HCT116 (cell line): ENCODE results near the gene CFAP61. TPM values are rescaled to one million over a fixed set of nuclear protein-coding genes. Genes with fewer than 3 reads are reported as not detected.

Experiments
- ATAC-seq: fragments of 200-7000 bp; cut with Tn5 transposase; 2 replicates; pipeline ENCODE4 v1.9.1; 2020; ENCODE audit warnings: mild to moderate bottlenecking, moderate library complexity
- BruUV-seq: library from RNA; stranded (reverse); fragments of 400-500 nt; replicated peaks from 2 replicates; lab custom pipeline; 2021; lab: Mats Ljungman, UMichigan
- CTCF ChIA-PET: fragments of 300-600 bp; sonication (Branson Sonifier 250); formaldehyde crosslinking; loops from one replicate; lab custom pipeline; 2021; ENCODE audit warnings: antibody characterized with exemption; lab: Charles Lee
- POLR2A ChIA-PET: fragments of 300-600, 350-600 bp; sonication (Branson Sonifier 250); formaldehyde crosslinking; loops from one replicate; lab custom pipeline; 2021; ENCODE audit warnings: antibody characterized with exemption; lab: Charles Lee
- RAD21 ChIA-PET, 2 experiments: fragments of 300-600 bp; sonication (Branson Sonifier 250); formaldehyde crosslinking; loops; one replicate each; lab custom pipeline; 2023; ENCODE audit warnings: low total read pairs in 2 of 2; ENCODE audit not compliant: uncharacterized antibody in 2 of 2, unreplicated experiment in 2 of 2, low non-redundant PET in 1 of 2; lab: Charles Lee
- DNase-seq: peaks from one replicate; pipeline ENCODE4 v3.0.0-alpha.2; 2010; ENCODE audit warnings: low read depth, low spot score
- H2AFZ ChIP-seq: fragments of 200-600 bp; shearing (Covaris generic), sonication (generic); 2 replicates; pipeline ENCODE4 v1.6.1; 2017; ENCODE audit warnings: low read depth, mixed run types, mixed read lengths, antibody characterized with exemption, low read length; ENCODE audit not compliant: poor library complexity, severe bottlenecking
- H3K27ac ChIP-seq: 2 replicates; pipeline ENCODE4 v1.5.1; 2012; ENCODE audit warnings: low read depth, low read length
- H3K27me3 ChIP-seq: fragments of 200-600 bp; sonication (generic); 2 replicates; pipeline ENCODE4 v1.6.1; 2016; ENCODE audit warnings: mixed run types, low read length, mixed read lengths; ENCODE audit not compliant: insufficient read depth
- H3K36me3 ChIP-seq, 2 experiments: fragments of 200-500 bp in 1 of 2; fragments of 200-600 bp in 1 of 2; sonication (Bioruptor generic) in 1 of 2; sonication (generic) in 1 of 2; 2 replicates each; pipeline versions ENCODE4 v1.5.1 to v1.6.1; 2014 to 2016; ENCODE audit warnings: low read length in 2 of 2, inconsistent platforms in 1 of 2, mixed read lengths in 1 of 2, mixed run types in 1 of 2; ENCODE audit not compliant: insufficient read depth in 2 of 2, control insufficient read depth in 1 of 2
- H3K4me1 ChIP-seq, 2 experiments: fragments of 200-600 bp in 1 of 2; sonication (generic) in 1 of 2; 2 replicates each; pipeline versions ENCODE4 v1.5.1 to v1.6.1; 2012 to 2017; ENCODE audit warnings: low read length in 2 of 2, inconsistent platforms in 1 of 2, mild to moderate bottlenecking in 1 of 2, mixed read lengths in 1 of 2, mixed run types in 1 of 2, moderate library complexity in 1 of 2; ENCODE audit not compliant: insufficient read depth in 2 of 2, control insufficient read depth in 1 of 2
- H3K4me2 ChIP-seq: fragments of 200-600 bp; sonication (generic); 2 replicates; pipeline ENCODE4 v1.6.1; 2017; ENCODE audit warnings: mixed run types, low read length, mixed read lengths
- H3K4me3 ChIP-seq, 2 experiments: fragments of 200-600 bp in 1 of 2; sonication (generic) in 1 of 2; replicated peaks in 1 of 2; 2 replicates each; pipeline ENCODE4 v1.5.1; 2011 to 2016; ENCODE audit warnings: low read length in 2 of 2, control low read depth in 1 of 2, low read depth in 1 of 2, mild to moderate bottlenecking in 1 of 2, mixed read lengths in 1 of 2, mixed run types in 1 of 2
- H3K79me2 ChIP-seq: fragments of 200-600 bp; sonication (generic); 2 replicates; pipeline ENCODE4 v1.6.1; 2017; ENCODE audit warnings: mild to moderate bottlenecking, mixed run types, low read length, moderate library complexity, mixed read lengths; ENCODE audit not compliant: insufficient read depth
- H3K9ac ChIP-seq: fragments of 200-600 bp; sonication (generic); 2 replicates; pipeline ENCODE4 v1.6.1; 2016; ENCODE audit warnings: low read length, mixed read lengths
- H3K9me2 ChIP-seq: fragments of 200-600 bp; sonication (generic), shearing (Covaris generic); 2 replicates; pipeline ENCODE4 v1.6.1; 2017; ENCODE audit warnings: mixed run types, mild to moderate bottlenecking, moderate library complexity; ENCODE audit not compliant: insufficient read depth
- H3K9me3 ChIP-seq, 2 experiments: fragments of 200-500 bp in 1 of 2; fragments of 200-600 bp in 1 of 2; sonication (Bioruptor generic) in 1 of 2; sonication (generic) in 1 of 2; 2 replicates each; pipeline ENCODE4 v1.6.1; 2014 to 2017; ENCODE audit warnings: low read length in 2 of 2, mixed read lengths in 2 of 2, inconsistent platforms in 1 of 2, low read depth in 1 of 2, mild to moderate bottlenecking in 1 of 2, mixed run types in 1 of 2, moderate library complexity in 1 of 2; ENCODE audit not compliant: control insufficient read depth in 1 of 2, insufficient read depth in 1 of 2
- H4K20me1 ChIP-seq: fragments of 200-600 bp; sonication (generic), shearing (Covaris generic); 2 replicates; pipeline ENCODE4 v1.6.1; 2017; ENCODE audit warnings: mixed run types, mild to moderate bottlenecking, moderate library complexity; ENCODE audit not compliant: insufficient read depth
- CBX3 ChIP-seq: IDR thresholded peaks from 2 replicates; pipeline ENCODE4 v1.6.1; 2012; ENCODE audit warnings: low read depth
- CEBPB ChIP-seq: IDR thresholded peaks from 2 replicates; pipeline ENCODE4 v1.6.1; 2012; ENCODE audit warnings: low read depth
- EZH2 ChIP-seq: fragments of 200-600 bp; sonication (generic); IDR thresholded peaks from 2 replicates; pipeline ENCODE4 v1.6.1; 2017; ENCODE audit warnings: antibody characterized with exemption, mixed run types
- EZH2phosphoT487 ChIP-seq: fragments of 200-600 bp; IDR thresholded peaks from 2 replicates; pipeline ENCODE4 v1.6.1; 2018; ENCODE audit warnings: antibody characterized with exemption, borderline replicate concordance
- FOSL1 ChIP-seq: IDR thresholded peaks from 2 replicates; pipeline ENCODE4 v1.6.1; 2012; ENCODE audit warnings: low read depth
- JUND ChIP-seq: IDR thresholded peaks from 2 replicates; pipeline ENCODE4 v1.6.1; 2012
- MAX ChIP-seq: IDR thresholded peaks from 2 replicates; pipeline ENCODE4 v1.6.1; 2012
- POLR2AphosphoS5 ChIP-seq: IDR thresholded peaks from 2 replicates; pipeline ENCODE4 v1.6.1; 2011; ENCODE audit warnings: mild to moderate bottlenecking, low read depth, low read length, moderate library complexity
- RAD21 ChIP-seq: IDR thresholded peaks from 2 replicates; pipeline ENCODE4 v1.6.1; 2012; ENCODE audit warnings: low read depth, mild to moderate bottlenecking
- SIN3A ChIP-seq: IDR thresholded peaks from 2 replicates; pipeline ENCODE4 v1.6.1; 2012; ENCODE audit warnings: low read depth
- SP1 ChIP-seq: IDR thresholded peaks from 2 replicates; pipeline ENCODE4 v1.6.1; 2012; ENCODE audit warnings: low read depth
- SRF ChIP-seq: IDR thresholded peaks from 2 replicates; pipeline ENCODE4 v1.6.1; 2012; ENCODE audit warnings: low read depth
- TCF7L2 ChIP-seq: IDR thresholded peaks from 2 replicates; pipeline ENCODE4 v1.7.0; 2011; ENCODE audit warnings: borderline replicate concordance, inconsistent platforms; ENCODE audit not compliant: insufficient read depth, insufficient read length; ENCODE audit errors: extremely low read depth
- ZFX ChIP-seq: fragments of 450-650 bp; IDR thresholded peaks from 2 replicates; pipeline ENCODE4 v1.6.1; 2017
- ZNF274 ChIP-seq: fragments of 200-500 bp; sonication (Bioruptor generic); IDR thresholded peaks from 2 replicates; pipeline ENCODE4 v1.6.1; 2014; ENCODE audit warnings: mild to moderate bottlenecking, low read depth, low read length, inconsistent platforms
- intact Hi-C: fragments of 100-400 bp; cut with micrococcal nuclease; formaldehyde crosslinking; loops from 2 replicates; pipeline ENCODE4 v1.10.0; 2022
- total RNA-seq: library from RNA; stranded (reverse); gene quantifications from one replicate; pipeline ENCODE4 v1.2.1, GENCODE V29; 2021; ENCODE audit not compliant: unreplicated experiment

CFAP61 gene
- total RNA-seq, 1 experiment from 2014 or later, result 1.7 TPM

GRCh38 chr20:20089939-20090338 lies 37.6 kb downstream of the CFAP61 start:
- POLR2A ChIA-PET, result interaction anchor here (0.7 kb wide), 1 partner anchor 764 kb away, joined by 3 read pairs; no protein-coding TSS in a partner anchor
- TF ChIP-seq SIN3A (no peak), FOSL1 (no peak), SRF (no peak)

GRCh38 chr20:20092827-20093226 lies 40.5 kb downstream of the CFAP61 start:
- CTCF ChIA-PET, result no interaction called here
- Histone ChIP-seq H3K9me2 (no peaks in the 10 kb centered on the region), H3K4me3 (no peak overlapping the region), H3K4me2 (no peak overlapping the region), H4K20me1 (no peaks in the 10 kb centered on the region), H2AFZ (no peak overlapping the region), H3K9ac (no peak overlapping the region), H3K27me3 (no peaks in the 10 kb centered on the region; the same call in 1 of the 2 replicates), H3K27ac (no peak overlapping the region), H3K4me1 (no peaks in the 10 kb centered on the region), H3K79me2 (no peaks in the 10 kb centered on the region), H3K36me3 (no peaks in the 10 kb centered on the region), H3K9me3 (no peaks in the 10 kb centered on the region)
- POLR2A ChIA-PET, result no interaction called here
- no peak for TF ChIP-seq EZH2
- TF ChIP-seq CBX3, result no peak
- no peak for TF ChIP-seq TCF7L2
- TF ChIP-seq SRF, result no peak
- no peak for TF ChIP-seq SIN3A
- TF ChIP-seq POLR2AphosphoS5, result no peak
- TF ChIP-seq JUND, result no peak
- no peak for TF ChIP-seq RAD21
- TF ChIP-seq MAX, result no peak
- TF ChIP-seq ZFX, result no peak
- TF ChIP-seq EZH2phosphoT487, result no peak
- TF ChIP-seq SP1, result no peak
- TF ChIP-seq ZNF274, result no peak
- no peak for TF ChIP-seq FOSL1
- no peak for TF ChIP-seq CEBPB
- RAD21 ChIA-PET, result no interaction called here
- ATAC-seq (no peak), DNase-seq (no peak)
- intact Hi-C loops, result no loop called here
- no TSS peak for BruUV-seq

More at GRCh38 chr20:20089939-20090338, 37.6 kb downstream of the CFAP61 start:
- intact Hi-C loops, result no loop called here
- BruUV-seq, result no TSS peak
- CTCF ChIA-PET, result no interaction called here
- Histone ChIP-seq H3K79me2 (no peaks in the 10 kb centered on the region), H3K36me3 (no peaks in the 10 kb centered on the region), H2AFZ (no peak overlapping the region), H4K20me1 (no peaks in the 10 kb centered on the region), H3K27ac (no peak overlapping the region), H3K4me1 (no peaks in the 10 kb centered on the region), H3K27me3 (no peaks in the 10 kb centered on the region; the same call in 1 of the 2 replicates), H3K9me2 (no peaks in the 10 kb centered on the region), H3K4me2 (no peak overlapping the region), H3K4me3 (no peak overlapping the region), H3K9me3 (no peaks in the 10 kb centered on the region), H3K9ac (no peak overlapping the region)
- no peak for DNase-seq
- ATAC-seq, result no peak
- RAD21 ChIA-PET, result no interaction called here
